Mucosa of gallbladder (tissue), 1 donor: ENCODE results near the gene GATA5. TPM values are rescaled to one million over a fixed set of nuclear protein-coding genes. Genes with fewer than 3 reads are reported as not detected.

Source experiments
- DNase-seq: peaks from one replicate; pipeline ENCODE4 v3.0.0-alpha.2; 2020; ENCODE audit warnings: low spot score
- total RNA-seq: library from RNA; stranded (reverse); gene quantifications from one replicate; pipeline ENCODE4 v1.2.1, GENCODE V29; 2021
- donor health status: DM: no; HTN: no; CAD: no.

The GATA5 gene
- total RNA-seq, 1 donor from 2014 or later = 8.7 TPM

- DNase-seq = no peak
Observed at GRCh38 chr20:62416651-62417637, 58.9 kb downstream of the GATA5 start.

- no peak for DNase-seq
Observed at GRCh38 chr20:62415354-62416111, 60.3 kb downstream of the GATA5 start.

DNA sequence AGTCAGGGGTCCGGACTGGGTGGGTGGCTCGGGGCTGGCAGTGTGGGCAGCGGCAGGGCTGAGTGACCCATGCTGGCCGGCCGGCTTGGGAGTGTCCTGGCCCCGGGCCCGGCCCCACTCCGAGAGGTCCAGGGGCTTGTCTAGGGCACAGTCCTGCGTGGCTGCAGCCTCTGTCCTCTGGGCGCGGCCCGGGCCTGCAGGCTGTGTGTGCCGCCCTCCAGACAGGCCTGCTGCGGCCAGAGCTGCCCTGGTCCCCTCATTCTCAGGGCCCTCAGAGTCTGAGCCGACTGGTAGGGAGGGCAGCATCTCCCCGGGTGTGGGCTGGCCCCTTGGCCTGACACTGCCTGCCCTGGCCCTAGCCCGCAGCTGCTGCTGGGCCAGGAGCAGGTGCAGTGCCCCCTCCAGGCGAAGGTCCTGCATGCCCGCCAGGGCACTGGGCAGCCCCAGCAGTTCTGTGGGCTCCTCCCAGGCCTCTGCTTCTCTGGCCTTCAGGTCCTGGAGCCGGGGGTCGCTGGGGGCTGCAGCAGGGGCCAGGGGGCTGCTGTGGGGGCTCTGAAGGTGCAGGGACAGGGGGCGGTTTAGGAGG is 61.8 kb downstream of the GATA5 start:
- DNase-seq = no peak

Other genes with a start within 250 kb of the GATA5 start
- gene OSBPL2, start 237.5 kb downstream of the GATA5 start, total RNA-seq = 85.3 TPM
- gene ADRM1, start 173.0 kb downstream of the GATA5 start, total RNA-seq = 78.8 TPM
- gene LAMA5, start 108.7 kb downstream of the GATA5 start, total RNA-seq = 298 TPM
- gene RPS21, start 88.9 kb downstream of the GATA5 start, total RNA-seq = 968 TPM
- 5.2 TPM for gene CABLES2, start 68.7 kb downstream of the GATA5 start, total RNA-seq
- 6.2 TPM for gene RBBP8NL, start 48.5 kb downstream of the GATA5 start, total RNA-seq
- 5.9 TPM for gene SLCO4A1, start 166.5 kb upstream of the GATA5 start, total RNA-seq
- 0.40 TPM for gene NTSR1, start 232.8 kb upstream of the GATA5 start, total RNA-seq